Psoas muscle (tissue), 8 donors: ENCODE data around the gene ULK4. TPM values are rescaled to one million over a fixed set of nuclear protein-coding genes. Genes with fewer than 3 reads are reported as not detected.

Source experiments
- ATAC-seq, 4 donors: fragments of 200-7000 bp; cut with Tn5 transposase; one replicate each; pipeline ENCODE4 v1.9.1; 2020; ENCODE audit warnings: moderate library complexity in 3 of 4, mild to moderate bottlenecking in 2 of 4
- DNase-seq, 2 donors: peaks; one replicate each; pipeline ENCODE4 v3.0.0-alpha.2; 2020
- H3K27ac ChIP-seq: fragments of 200-600 bp; one replicate; pipeline ENCODE4 v1.8.0; 2022
- H3K27me3 ChIP-seq, 3 donors: fragments of 200-600 bp in 1 of 3; one replicate each; pipeline versions ENCODE4 v1.6.1 to v1.8.0; 2013 to 2022; ENCODE audit warnings: low read length in 2 of 3, mild to moderate bottlenecking in 2 of 3, moderate library complexity in 1 of 3; ENCODE audit not compliant: insufficient read depth in 3 of 3
- H3K36me3 ChIP-seq, 2 donors: fragments of 200-600 bp in 1 of 2; one replicate each; pipeline versions ENCODE4 v1.6.1 to v1.8.0; 2013 to 2022; ENCODE audit warnings: low read depth in 1 of 2, mild to moderate bottlenecking in 1 of 2, moderate library complexity in 1 of 2; ENCODE audit not compliant: insufficient read depth in 1 of 2
- H3K4me1 ChIP-seq: fragments of 200-600 bp; one replicate; pipeline ENCODE4 v1.8.0; 2022
- H3K4me3 ChIP-seq: fragments of 200-600 bp; one replicate; pipeline ENCODE4 v1.8.0; 2022; ENCODE audit warnings: mild to moderate bottlenecking
- H3K9me3 ChIP-seq: fragments of 200-600 bp; one replicate; pipeline ENCODE4 v1.8.0; 2022
- CTCF ChIP-seq: fragments of 200-600 bp; IDR thresholded peaks from one replicate; pipeline ENCODE4 v1.8.0; 2022; ENCODE audit warnings: antibody characterized with exemption
- WGBS, 3 donors: extraction: QIAGEN DNeasy Blood & Tissue Kit; methylation state at CpG; one replicate each; pipeline versions ENCODE4 v1.1.6 to v1.1.7; 2013; 5-methylcytosine and 5-hydroxymethylcytosine counted together
- intact Hi-C, 2 donors: fragments of 100-400 bp; cut with DNase I; formaldehyde crosslinking; loops; one replicate each; pipeline versions ENCODE4 v1.11.0 to v1.14.2; 2022
- polyA plus RNA-seq, 3 donors: library from polyadenylated mRNA; stranded (reverse); fragments of 200-250 nt; gene quantifications; one replicate each; pipeline ENCODE4 v1.2.3, GENCODE V29; 2013
- total RNA-seq, 4 donors: library from RNA; stranded (reverse); fragmentation: NEBNext Ultra II Directional in 2 of 4; extraction: Animal tissue kit (Norgen Biotek cat#: 25700) in 2 of 4; gene quantifications; one replicate each; pipeline versions ENCODE4 v1.2.1 to v1.2.4, GENCODE V29; 2021 to 2023
- donor health status: healthy with polysubstance abuse.
- donor health status: DM: no; HTN: no; CAD: no; lungs with moderate emphysema.
- donor health status: Bipolar disorder and iron deficiency.
- donor health status: healthy.
- donor health status: DM: yes; HTN: yes; CAD: no.
- donor health status: DM: no; HTN: no; CAD: no.
- donor health status: DM: no; HTN: no; CAD: no.
- donor health status: DM: yes; HTN: yes; CAD: no.

Gene ULK4
- total and polyA plus RNA-seq, 7 donors = 0.61 to 3.2 (median 1.0) TPM

GRCh38 chr3:41350441-41350840 lies 611.5 kb downstream of the ULK4 start:
- Histone ChIP-seq H3K36me3 (no peaks in the 10 kb centered on the region), H3K27ac (no peak overlapping the region), H3K9me3 (no peaks in the 10 kb centered on the region), H3K4me1 (no peaks in the 10 kb centered on the region), H3K4me3 (no peak overlapping the region), H3K27me3 (no peaks in the 10 kb centered on the region)
- DNase-seq = no peak
- ATAC-seq = no peak
- WGBS, 3 donors = 74 to 81% (median 80%) methylated on average over 2 of the region's 2 CpGs
- intact Hi-C loops = no loop called here
- no peak for TF ChIP-seq CTCF

GRCh38 chr3:41348401-41348800 lies 613.5 kb downstream of the ULK4 start:
- H3K9me3 ChIP-seq = peaks cover 6% of the 10 kb centered on the region
- ATAC-seq = no peak
- intact Hi-C loops = no loop called here
- H3K36me3 ChIP-seq = no peaks in the 10 kb centered on the region
- no peak for TF ChIP-seq CTCF
- 81 to 91% (median 90%) methylated on average over 4 of the region's 4 CpGs for WGBS, 3 donors
- no peak for DNase-seq
- no peaks in the 10 kb centered on the region for H3K4me1 ChIP-seq
- H3K27ac ChIP-seq = no peak overlapping the region
- H3K27me3 ChIP-seq = no peaks in the 10 kb centered on the region
- no peak overlapping the region for H3K4me3 ChIP-seq

GRCh38 chr3:41346698-41347270 lies 615.1 kb downstream of the ULK4 start:
- H3K4me3 ChIP-seq = no peak overlapping the region
- peaks cover 6% of the 10 kb centered on the region for H3K9me3 ChIP-seq
- ATAC-seq (no peak), DNase-seq (no peak)
- H3K27ac ChIP-seq = no peak overlapping the region
- no peak for TF ChIP-seq CTCF
- no peaks in the 10 kb centered on the region for H3K36me3 ChIP-seq
- WGBS, 3 donors = 69 to 78% (median 77%) methylated on average over 4 of the region's 4 CpGs
- H3K4me1 ChIP-seq = no peaks in the 10 kb centered on the region
- no peaks in the 10 kb centered on the region for H3K27me3 ChIP-seq
- intact Hi-C loops = no loop called here

- no peak for TF ChIP-seq CTCF
- no peaks in the 10 kb centered on the region for H3K4me1 ChIP-seq
- H3K4me3 ChIP-seq = no peak overlapping the region
- WGBS, 3 donors = 93 to 97% (median 94%) methylated on average over 5 of the region's 5 CpGs
- peaks cover 6% of the 10 kb centered on the region for H3K9me3 ChIP-seq
- no peak overlapping the region for H3K27ac ChIP-seq
- ATAC-seq (no peak), DNase-seq (no peak)
- intact Hi-C loops = no loop called here
- H3K27me3 ChIP-seq = no peaks in the 10 kb centered on the region
- no peaks in the 10 kb centered on the region for H3K36me3 ChIP-seq
Observed at GRCh38 chr3:41345788-41346187, 616.1 kb downstream of the ULK4 start.

- no peak for ATAC-seq
- no peak overlapping the region for H3K27ac ChIP-seq
Observed at GRCh38 chr3:41339758-41340157, 622.1 kb downstream of the ULK4 start.

More at GRCh38 chr3:41339758-41340157, 622.1 kb downstream of the ULK4 start:
- Histone ChIP-seq H3K36me3 (no peaks in the 10 kb centered on the region), H3K4me3 (no peak overlapping the region), H3K27me3 (no peaks in the 10 kb centered on the region), H3K4me1 (no peaks in the 10 kb centered on the region), H3K9me3 (peaks cover 6% of the 10 kb centered on the region)
- no peak for TF ChIP-seq CTCF
- 90 to 97% (median 95%) methylated on average over 1 of the region's 1 CpG for whole genome bisulfite sequencing, 3 donors
- intact Hi-C loops = no loop called here
- DNase-seq = no peak
